ENCODE measurements around the gene SLC38A3.

Gene SLC38A3

DNA sequence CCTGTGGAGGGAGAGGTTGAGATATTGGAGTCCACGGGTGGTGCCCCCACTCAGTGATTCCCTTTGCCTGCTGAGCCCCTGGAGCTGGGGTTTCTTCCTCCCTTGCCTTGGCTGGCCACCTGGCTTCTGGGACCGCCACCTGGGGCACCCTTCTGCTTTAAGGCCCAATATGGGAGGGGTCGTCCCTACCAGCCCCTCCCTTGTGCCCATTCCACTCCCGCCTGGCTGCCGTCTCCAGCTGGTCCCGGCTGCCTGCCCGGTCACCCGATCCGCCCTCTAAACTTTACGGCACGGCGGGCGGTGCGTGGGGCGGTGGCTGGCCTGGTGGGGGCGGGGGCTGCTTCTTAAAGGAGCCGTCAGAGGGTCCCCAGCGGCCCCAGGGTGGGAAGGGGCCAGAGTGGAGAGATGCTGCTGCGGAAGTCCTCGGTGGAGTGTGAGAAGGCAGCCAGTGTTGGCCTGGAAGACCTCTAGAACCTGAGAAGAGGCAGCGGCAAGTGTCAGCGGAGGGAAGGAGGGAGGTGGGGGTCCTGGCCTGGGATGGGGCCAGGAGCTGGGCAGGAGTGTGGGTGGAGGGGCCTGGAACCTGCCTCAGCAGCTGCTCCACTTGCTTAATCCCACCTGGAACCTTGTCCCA, 62.3 kb downstream of the SLC38A3 start:
- no peak for DNase-seq (ENCODE audit: low read depth in 3 of 3)

DNA sequence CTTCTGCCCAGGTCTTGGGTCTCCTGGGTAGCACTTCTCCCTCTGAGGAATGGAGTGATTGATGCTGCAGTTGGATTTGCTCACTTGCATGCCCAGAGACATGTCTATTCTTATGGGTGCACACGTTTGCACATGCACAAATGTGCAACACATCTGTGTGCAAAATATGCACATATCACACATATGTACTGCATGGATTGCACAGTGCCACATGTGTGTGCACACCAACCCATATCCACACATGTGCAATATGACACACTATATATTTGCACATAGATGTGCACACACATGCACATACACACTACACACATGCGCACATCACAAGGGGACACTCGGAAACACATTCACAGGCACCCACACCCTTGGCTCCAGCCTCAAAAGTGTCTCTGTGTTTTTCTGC, 63.2 kb downstream of the SLC38A3 start:
- no peak for DNase-seq (ENCODE audit: low read depth in 3 of 3)

DNA sequence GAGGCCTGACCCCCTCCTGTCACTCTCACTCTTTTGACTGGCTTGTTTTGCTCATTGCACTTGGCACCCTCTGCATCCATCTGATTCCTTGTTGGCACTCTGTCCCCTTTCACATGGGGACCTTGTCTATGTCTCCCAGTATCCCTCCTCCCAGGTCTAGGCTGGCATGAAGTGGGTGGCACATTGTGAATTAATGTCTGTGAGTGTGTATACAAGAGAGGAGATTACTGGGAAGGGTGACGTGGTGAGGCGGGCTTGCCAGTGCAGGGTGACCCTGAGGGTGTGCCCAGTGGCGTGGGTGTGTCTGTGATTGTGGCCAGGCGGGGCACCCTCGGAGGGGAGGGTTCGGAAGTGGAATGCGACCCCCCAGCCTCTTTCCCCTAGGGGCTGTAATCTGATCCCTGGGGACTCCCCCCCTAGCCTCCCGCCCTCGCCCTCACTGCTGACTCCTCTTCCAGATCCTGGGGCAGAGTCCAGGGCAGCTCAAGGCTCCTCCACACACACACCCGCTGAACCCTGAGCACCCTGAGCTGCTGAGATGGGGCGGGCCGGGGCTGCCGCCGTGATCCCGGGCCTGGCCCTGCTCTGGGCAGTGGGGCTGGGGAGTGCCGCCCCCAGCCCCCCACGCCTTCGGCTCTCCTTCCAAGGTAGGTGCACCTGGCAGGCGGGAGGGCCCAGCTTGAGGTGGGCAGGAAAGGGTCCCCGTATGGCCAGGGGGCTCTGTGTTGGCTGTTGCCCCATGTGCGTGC, 63.8 kb downstream of the SLC38A3 start, which contains the start of gene SEMA3B:
SEMA3B (plus strand) TSS at position 445 of the 749 bp plus-strand sequence; CDS start at position 539, 94 bp downstream.
- DNase-seq (ENCODE audit: low read depth in 3 of 3) = no peak

DNA sequence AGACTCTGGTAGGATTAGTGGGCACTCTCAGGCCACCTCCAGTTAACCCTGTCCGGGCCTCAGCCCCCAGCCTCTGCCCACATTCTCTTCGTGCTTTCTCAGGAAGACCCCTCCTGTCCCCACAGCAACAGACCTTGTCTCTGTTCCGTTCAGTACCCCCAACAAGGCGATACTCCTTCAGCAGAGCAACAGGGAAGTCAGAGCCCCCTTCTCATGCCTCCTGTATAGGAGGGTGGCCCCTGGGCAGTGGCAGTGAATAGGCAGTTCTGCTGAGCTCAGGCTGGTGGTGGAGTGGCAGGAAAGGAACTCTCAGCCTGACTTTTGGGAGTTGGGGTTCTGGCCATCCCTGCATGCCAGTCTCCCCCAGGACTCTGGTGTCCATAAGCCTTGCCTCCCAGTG, 64.4 kb downstream of the SLC38A3 start:
- DNase-seq (ENCODE audit: low read depth in 3 of 3) = no peak

DNA sequence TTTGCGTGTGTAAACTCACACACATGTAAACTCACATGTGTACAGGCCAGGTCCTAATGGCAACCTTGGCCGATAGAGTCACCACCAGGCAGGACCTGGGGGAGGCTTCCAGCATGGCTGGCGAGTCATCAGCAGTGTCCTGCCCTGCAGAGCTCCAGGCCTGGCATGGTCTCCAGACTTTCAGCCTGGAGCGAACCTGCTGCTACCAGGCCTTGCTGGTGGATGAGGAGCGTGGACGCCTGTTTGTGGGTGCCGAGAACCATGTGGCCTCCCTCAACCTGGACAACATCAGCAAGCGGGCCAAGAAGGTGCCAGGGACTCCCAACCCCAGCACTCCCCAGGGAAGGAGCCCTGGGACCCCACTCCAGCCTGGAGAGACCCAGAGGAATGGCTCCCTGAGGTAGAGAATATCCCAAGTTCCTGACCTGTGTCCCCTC, 64.9 kb downstream of the SLC38A3 start:
- no peak for DNase-seq (ENCODE audit: low read depth in 3 of 3)

DNA sequence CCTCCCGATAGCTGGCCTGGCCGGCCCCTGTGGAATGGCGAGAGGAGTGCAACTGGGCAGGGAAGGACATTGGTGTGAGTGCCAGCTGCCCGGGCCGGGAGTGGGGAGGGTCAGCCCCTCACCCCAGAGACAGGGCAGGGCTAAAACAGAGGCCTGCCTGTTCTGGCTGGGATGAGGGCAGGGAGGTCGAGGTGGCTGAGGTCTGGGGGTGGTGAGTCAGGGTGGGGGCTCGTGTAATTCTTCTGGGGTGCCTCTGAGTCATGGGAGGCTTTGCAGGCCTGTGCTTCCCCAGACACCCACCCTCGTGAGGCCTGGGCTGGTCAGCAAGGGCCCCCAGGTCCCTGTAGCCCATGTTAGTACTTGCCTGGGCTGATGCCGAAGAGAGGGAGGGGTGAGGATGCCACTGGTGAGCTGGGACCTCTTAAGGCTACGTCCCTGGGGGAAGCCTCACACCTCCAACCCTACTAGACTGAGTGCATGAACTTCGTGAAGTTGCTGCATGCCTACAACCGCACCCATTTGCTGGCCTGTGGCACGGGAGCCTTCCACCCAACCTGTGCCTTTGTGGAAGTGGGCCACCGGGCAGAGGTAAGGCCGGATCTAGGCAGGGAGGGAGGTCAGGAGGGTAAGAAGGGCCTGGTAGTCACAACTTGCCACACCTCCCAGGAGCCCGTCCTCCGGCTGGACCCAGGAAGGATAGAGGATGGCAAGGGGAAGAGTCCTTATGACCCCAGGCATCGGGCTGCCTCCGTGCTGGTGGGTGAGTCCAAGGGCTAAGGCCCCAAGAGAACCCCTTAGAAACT, 65.6 kb downstream of the SLC38A3 start:
- no peak for DNase-seq (ENCODE audit: low read depth in 3 of 3)
